NCI-H1417 (cell line): ENCODE results near the gene L3MBTL4.

ENCODE experiments used
- DNase-seq, 3 experiments: peaks; one replicate each; lab custom pipeline; 2025; lab: John Stamatoyannopoulos, UW

The L3MBTL4 gene

DNA sequence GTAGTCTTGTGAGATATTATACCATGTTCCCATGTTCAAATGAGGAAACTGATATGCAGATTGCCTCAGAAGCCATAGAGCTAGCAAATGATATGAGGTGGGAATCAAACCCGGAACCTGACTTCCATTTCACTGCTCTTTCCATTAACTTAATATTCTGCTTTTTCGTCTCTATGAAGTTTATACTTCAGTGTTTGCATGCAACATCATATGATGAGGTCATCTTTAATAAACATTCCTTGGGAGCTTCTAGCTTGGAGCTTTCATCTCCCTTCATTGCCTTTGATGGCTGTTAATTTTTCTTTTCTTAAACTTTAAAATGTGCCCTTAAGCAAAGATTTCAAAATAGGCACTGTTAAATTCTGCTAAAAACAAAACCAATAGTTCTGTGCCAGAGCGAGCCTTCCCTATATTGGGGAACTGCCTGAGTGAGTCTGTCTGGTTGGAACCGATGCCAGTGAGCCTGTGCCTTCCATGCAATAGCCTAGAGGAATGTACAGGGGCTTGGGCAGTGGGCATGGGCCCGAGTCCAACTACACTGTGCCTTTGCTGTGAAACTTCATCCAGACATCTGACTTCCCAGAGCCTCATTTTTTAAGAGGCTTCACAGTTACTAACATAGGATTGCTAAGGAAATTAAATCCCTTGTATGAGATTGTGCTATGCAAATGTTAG is 428.3 kb downstream of the L3MBTL4 start:
- DNase-seq, result no peak

DNA sequence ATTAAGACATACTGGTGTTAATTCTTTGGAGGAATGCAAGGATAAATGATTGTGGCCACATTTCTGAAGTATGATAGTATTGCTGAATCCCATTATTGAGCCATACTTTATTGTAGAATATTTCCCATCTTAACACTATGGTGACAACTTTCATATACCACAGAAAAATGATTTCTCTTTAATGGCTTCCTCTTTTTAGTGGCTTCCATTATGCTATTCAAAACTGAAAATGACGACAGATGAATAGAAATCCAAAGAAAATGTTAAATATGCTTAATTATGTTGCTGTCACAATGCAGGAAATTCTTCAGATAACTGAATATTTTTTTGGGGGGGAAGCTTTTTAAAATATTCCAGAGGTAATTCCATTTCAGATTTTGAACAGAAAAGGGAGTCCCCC is 430.5 kb downstream of the L3MBTL4 start:
- no peak for DNase-seq

DNA sequence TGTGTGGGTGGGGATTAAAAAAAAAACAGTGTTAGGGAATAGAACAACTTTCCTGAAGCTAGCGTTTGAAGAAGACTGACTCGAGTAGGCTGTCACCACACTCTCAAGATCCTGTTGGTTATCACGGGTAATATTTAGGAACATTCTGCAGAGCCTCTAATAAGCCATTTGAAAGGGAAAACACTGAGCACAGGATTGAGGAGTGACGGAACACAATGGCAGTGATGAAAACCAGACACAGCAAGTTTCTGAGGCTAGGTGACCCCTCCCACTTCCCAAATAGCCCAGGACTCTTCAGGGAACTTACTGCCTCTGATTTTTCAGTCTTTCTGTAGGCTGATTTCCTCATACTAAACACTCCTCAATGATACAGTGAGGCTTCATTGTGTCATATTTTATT is 431.2 kb downstream of the L3MBTL4 start:
- DNase-seq, result no peak

DNA sequence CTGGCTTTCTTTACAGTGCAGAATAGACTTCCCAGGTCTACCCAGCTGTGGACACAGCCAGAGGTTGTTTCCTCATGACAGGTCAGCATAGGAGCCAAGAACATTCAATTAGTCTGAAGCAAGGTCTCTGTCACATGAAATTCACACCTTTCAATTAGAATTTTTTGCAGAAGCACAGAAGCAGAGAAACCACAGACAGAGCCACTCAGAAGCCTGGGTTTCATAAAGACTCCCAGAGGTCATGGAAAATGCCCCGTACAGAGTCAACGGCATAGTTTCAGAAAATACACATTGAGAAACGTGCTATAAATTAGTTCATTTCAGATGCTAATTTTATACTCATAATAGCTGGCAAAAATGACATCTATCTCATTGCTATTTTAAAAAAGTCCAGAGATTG is 432.4 kb downstream of the L3MBTL4 start:
- DNase-seq, result no peak

DNA sequence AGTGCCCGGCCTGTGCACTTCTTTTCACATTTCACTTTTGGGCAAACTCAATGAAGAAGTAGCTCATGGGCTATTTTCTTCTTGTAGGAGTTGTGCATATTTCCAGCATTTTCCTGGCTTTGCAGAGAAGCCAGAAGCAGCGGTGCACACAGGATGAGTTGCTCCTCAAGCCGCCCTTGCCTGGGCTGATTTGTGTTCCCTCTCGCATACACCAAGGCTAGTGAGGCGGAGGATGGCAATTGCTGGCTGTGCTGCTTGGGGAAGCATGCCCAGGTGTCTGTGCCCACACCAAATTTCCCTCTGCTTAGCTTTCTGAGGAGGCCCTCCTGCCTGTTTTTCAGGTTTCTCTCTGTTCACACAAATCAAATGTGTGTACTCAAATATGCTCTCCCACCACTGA is 434.0 kb downstream of the L3MBTL4 start:
- no peak for DNase-seq

DNA sequence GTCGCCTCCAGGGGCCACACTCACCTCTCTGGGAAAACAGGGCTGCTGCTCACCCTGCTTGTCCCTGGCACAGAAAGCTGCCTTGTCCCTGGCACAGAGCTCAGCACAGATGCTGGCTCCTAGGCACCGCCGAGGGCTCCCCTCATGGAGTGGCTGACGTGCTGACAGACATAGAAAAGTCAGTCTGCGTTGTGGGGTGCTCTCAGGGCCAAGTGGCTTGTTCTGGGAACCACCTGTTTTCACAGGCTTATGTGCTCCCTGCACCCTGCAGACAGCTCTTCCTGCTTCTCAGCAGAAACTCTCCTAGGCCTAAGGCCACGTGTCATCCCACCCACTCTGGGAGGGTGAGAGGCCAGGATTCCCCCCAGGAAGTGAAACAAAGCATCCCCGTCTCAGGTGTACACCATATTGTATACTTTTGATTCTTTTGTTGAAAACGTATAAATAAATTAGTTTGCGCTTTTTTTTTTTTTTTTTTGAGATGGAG is 434.7 kb downstream of the L3MBTL4 start:
- no peak for DNase-seq

DNA sequence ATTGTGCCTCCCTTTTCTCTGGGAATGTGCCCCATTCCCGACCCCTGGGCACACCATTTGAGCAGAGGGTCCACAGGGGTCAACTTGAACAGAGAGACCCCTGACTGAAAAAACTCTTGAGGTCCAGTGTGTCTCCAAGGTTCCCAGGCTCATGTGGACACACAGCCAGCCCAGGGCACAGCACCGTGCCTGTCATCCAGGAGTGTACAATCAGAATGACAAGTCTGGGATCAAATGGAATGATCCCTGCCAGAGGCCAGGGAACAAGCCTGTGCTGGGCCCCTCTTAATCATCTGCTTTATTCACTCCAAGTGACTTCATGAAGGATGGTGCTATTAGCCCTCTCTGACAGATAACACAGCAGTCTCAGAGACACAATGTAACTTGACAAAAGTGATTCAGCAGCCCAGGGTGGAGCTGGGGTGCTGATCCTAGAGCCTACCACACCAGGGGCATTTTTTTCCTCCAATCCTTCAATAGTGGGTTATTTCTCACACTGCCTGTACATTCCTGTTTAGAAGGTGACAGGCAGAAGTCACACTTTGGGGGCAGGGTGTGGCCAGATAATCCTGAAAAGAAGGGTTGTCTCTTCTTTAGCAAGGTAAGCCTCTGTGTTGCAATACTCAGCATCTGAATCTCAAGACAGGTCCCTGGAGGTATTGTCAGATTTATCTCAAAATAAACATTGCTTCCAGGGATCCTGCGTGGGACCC is 435.4 kb downstream of the L3MBTL4 start:
- DNase-seq, result no peak

DNA sequence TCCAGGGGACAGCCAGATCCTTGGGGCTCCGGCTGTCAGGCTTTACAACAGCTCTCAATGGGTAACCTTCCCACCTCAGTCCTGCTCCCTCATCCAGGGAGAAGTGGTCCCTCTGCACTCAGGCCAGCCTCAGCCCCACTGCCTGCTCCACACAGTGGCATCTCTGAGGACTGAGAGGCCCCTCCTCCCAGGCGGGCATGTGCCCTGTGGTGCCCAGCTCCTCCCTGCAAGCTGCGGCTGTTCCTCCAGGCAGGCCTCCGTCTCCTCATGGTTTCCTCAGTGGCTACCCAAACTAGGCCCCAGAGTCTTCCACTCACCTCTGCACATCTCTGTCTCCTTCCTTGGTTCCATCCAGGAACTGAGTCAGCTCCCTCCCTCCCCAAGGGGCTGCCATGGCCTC is 437.7 kb downstream of the L3MBTL4 start:
- DNase-seq, result no peak

DNA sequence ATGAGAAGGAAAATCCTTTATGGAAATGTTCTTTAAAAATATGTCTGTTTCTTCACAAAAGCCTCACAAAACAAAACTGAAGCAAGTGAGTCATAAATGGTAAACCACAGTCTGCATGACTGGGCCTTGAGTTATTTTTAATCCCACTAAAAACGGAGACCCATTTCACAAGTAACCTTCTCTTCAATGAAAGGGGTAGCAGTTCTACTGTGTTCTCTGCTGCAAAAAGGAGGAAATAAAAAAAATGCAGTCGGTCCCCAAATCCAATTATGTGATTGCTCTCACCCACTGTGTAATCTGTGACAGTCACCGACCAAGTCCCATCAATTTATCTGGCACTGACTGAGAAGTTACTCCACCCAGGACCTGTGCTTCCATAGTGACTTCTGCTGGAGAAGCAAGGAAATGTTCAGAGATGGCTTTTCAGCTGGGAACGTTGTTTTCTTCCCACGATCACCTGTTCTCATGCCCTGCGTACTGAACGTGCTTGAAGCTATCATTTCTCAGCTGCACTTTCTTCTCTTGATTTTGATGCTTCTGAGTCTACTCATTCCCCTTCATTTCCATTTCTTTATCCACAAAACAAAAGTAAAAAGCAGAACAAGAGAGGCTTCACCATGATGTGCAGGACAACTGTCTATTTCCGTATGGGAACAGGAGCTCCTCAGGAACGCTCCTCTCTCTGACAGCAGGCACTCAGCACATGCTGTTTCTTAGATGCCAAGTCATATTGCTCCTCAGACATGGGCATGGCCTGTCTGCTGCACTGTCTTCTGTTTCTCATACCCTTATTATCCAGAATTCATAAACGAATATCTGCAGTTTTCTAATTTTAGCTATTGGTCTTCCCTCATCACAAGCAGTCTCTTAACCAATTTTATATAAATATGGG is 439.4 kb downstream of the L3MBTL4 start:
- DNase-seq, result no peak

DNA sequence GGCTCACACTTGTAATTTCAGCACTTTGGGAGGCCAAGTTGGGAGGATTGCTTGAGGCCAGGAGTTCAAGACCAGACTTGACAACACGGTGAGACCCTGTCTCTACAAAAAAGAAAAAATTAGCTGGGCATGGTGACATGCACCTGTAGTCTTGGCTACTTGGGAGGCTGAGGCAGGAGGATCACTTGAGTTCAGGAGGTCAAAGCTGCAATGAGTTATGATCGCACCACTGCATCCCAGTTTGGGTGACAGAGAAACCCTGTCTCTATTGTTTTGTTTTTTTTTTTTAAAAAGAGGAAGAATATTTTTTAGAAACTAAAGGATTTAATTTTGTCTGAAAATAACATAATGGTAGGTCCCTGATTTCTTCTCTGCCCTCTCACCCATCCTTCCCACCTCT is 440.0 kb downstream of the L3MBTL4 start:
- no peak for DNase-seq

DNA sequence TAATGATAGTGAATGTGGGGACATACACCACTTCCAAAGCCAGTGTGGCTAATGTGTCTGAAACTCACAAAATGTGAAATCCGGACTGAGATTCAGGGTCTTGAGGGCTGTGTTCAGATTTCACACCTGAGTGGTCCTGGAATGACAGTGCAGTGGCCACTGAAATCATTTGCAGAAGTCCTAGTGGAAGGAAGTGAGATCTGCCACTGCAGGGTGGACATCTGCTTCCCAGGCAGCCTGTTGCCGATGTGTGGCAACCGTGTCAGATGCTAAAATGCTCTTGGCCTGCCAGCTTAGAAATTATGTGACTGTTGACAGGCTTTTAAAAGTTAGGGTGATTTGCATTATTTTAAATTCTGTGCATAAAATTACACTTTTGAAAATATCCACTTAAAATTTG is 441.6 kb downstream of the L3MBTL4 start:
- no peak for DNase-seq

DNA sequence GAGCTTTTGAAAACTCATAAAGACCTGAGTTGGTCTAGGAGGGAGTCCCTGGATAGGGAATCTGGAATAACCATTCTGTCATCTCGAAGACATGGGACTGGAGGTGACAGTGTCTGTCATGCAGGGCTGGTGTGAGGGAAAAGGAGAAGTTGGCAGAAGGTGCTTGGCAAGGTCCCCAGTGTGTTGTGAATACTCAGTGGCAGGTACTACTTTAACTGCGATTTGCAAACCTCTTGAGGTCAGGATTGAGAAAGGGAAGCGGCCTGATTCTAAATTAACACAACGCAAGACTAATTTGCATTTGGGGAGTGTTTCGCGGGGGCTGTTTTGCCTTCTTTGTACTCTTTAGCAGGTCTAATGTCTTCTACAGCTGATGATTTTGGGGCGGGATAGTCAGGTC is 442.4 kb downstream of the L3MBTL4 start:
- no peak for DNase-seq

DNA sequence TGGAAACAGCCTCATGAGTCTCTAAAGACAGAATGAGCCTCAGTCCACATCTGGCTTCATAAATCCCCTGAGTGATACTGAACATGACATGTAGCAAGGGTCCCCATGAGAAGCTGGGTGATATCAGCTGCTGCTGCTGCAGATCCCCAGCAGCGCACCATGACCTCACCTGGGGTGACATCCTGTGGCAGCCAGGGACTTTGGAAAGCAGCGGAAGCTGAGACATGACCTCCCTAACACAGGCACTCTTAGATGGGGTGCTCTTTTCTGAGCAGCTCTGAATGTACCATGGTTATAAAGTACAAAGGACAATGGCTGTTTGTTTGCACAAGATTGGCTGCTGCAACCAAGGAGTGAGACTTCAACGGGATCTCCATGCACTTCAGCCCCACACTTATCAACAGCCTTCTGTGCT is 444.7 kb downstream of the L3MBTL4 start:
- DNase-seq, result no peak

DNA sequence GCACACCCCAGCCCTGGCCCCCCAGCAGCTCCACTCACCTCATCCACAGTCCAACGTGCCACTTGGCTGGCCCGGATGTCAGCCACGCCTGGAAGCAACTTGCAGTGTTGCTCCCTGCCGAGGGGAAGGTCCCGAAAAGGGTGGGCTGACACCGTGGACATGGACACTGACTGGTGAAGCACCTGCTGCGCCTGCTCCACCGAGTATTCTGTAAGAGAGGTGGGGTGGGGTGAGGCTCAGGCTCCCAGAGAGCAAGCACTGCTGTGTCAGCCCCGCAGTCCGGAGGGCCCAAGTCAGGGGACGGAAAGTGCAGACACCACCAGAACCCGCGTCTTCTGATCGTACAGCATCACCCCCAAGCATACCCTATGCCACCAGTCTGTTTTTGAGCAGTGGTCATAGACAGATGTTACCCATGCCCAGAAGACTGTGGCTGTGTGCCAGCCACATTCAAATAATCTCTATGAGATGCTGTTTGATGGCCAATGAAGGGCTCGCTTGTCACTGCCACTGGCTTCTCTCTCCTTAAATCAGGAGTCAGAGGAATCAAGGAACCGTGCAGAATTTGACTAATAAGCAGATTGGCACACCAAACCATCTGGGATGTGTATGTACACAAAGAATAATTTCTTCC is 445.2 kb downstream of the L3MBTL4 start:
- DNase-seq, result no peak

DNA sequence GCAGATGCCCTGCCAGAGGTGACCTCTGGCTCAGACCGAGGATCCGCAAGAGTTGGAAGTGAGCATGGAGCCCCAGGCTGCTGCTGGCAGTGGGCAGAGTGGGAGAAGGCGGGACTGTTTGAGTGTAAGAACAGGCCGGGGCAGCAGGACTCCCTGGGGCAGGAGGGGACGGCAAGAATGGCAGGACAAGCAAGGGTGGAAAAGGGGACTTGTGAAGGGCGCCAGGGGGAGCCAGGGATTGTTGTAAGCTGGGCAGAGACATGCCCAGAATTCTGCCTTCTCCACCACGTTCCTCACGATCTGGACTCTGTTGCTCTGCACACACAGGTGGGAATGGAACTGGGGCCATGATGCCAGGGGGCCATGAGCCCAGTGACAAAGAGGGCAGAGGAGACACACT is 447.0 kb downstream of the L3MBTL4 start:
- no peak for DNase-seq

DNA sequence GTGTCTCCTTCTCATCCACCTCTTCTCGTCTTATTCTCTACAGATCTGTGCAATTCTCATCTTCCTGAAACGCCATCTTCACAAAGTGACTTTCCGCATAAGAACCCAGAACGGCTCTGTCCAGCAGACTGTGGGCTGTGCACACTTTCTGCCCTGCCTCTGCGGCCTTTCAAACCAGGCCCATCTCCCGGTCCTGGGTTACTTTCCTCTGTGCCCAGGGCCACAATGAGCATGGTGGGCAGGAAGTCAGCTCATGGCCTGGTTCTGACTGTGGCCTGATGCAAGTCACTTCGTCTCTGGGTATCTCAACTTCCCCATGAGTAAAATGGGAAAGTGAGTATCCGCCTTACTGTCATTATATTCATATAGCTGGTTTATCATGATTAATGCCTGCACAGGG is 447.7 kb downstream of the L3MBTL4 start:
- no peak for DNase-seq

DNA sequence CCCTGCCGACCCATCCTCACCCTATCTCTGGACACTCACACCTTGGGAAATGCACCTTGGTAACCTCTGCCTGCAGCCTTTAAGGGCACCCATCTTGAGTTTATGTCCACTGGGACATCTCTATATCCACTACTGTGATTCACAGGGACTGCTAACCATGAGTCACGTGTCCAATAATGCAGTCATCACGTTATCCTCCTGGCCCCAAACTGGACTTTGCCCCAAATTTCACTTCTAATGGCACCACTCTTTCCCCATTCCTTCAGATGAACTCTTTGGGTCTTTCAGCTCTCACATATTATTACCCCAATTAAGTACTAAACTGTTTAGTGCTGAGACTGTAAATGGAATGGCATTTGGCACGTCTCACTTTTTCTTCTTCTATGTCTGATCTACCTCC is 448.2 kb downstream of the L3MBTL4 start:
- no peak for DNase-seq

DNA sequence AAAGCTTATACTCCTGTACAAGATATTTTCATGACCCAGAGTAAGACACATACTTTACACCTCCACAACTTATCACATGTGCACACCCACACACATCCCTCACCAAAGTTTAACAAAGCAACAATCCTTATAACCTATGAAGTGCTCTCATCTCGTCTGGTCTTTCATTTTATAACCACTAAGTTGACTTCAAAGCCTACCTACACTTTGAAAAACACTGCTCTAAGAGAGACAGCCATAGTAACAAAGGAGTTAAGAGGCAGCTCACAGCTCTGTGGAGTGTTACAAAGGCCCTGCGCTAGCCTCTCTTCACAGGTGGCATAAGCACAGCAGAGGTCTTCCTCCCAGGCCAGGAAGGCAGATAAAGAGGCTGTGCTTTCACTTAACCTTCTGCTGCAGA is 449.7 kb downstream of the L3MBTL4 start:
- peak in 1 of 3 experiments; percentile 11 for DNase-seq

DNA sequence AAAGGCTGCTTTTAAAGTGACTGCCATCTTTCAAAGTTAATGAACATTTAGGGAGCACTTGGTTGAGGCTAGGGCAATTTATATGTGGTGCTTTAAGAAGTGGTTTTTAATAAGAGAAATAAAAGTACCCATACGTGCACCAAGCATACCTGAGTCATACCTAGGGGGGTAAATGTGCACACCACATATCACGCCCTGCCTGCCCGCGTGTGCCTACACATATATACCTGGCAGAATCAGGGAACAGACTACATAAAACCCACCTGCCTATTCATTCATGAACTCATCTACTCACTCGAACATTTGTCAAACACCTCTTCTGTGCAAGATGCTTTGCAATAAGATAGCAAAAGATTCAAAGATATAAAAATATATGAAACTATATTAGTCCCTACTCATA is 450.1 kb downstream of the L3MBTL4 start:
- DNase-seq, result no peak

DNA sequence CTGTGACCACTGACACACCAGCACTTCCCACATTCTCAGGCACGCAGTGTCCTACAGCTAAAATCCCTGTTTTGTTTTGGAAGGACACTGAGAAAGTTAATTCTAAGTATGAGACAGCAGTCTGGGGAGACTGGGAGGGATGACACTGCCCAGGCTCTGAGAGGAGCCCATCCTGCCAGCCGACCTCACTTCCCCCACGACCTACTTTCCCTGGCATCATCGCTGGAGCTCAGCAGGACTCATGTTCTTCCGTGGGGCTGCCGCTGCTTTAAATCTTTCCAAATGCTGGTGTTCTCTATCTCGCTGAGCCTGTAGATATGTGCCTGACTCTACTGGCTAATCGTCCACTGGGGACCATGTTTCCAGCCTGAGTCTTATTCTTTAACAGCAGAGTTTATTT is 450.6 kb downstream of the L3MBTL4 start:
- no peak for DNase-seq

DNA sequence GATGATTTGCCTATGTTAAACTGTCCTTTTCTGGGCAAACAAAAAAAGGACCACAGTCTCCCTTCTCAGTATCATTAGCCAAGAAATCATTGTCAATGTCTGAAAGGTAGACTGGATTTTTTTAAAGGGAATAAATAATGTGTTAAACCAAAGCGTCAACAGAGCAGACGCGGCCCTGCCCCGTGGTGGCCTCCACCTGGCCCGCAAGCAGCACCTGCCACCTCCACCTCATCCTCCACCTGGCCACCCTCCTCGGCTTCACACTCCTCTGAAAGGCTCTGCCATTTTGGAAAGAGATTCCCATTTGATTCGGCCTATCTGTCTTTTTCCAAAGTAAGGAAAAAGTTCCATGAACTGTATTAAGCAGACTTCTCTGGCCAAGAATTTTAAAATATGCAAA is 451.4 kb downstream of the L3MBTL4 start:
- no peak for DNase-seq

DNA sequence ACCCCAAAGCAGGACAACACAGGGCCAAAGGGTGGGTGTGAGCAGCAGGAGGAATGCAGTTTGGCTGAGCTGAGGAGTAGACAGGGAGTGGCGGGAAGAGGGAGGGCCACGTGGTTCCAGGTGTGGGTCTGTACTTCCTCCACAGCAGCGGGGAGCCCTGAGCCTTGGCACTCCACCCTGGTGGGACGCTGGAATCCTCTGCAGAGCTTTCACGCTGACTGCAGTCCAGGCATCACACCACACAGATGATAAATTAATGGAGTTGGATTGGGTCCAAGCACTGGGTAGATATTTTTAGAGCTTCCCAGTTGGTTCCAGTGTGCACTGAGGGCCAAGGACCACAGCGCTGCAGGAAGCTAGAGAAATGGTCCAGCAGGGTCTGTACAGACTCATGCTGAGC is 452.3 kb downstream of the L3MBTL4 start:
- no peak for DNase-seq

DNA sequence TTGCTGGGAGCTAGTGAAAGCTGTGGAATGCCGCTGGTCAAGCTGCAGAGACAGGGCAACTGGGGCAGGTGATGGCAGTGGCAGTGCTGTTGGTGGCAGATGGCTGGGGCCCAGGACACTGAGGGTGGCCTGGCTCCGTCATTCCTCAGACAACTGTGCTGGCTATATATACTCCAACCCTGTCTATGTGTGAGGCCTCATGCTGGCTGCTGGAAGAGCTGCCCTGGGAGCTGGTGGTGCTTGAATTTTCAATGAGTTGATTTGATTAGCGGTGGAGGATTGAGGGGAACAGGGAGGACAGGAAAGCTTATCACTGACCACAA is 452.9 kb downstream of the L3MBTL4 start:
- DNase-seq, result no peak
